ENCODE measurements around the gene TAB2. TPM values are rescaled to one million over a fixed set of nuclear protein-coding genes. Genes with fewer than 3 reads are reported as not detected.

The TAB2 gene
- total RNA-seq, 6 experiments from 2014 or later: 37.8 to 50.6 (median 44.5) TPM

- no peak for TF ChIP-seq CTCF (IDR thresholded peaks at IDR 0.05)
- Mint-ChIP-seq H3K4me3 (no peak overlapping the region), H3K9me3 (no peaks in the 10 kb centered on the region), H3K36me3 (ENCODE audit: low read depth) (peaks cover 18% of the 10 kb centered on the region), H3K27ac (no peak overlapping the region), H3K27me3 (ENCODE audit: insufficient read depth) (peaks cover under 1% of the 10 kb centered on the region; the same call in 1 of the 2 replicates), H3K4me1 (ENCODE audit: low read depth) (peaks cover 51% of the 10 kb centered on the region)
- no peak for DNase-seq
These were observed 43.0 kb downstream of the TAB2 start for GRCh38 chr6:149360536-149360935.

- Mint-ChIP-seq H3K27ac (no peak overlapping the region), H3K36me3 (ENCODE audit: low read depth) (peaks cover 18% of the 10 kb centered on the region), H3K27me3 (ENCODE audit: insufficient read depth) (peaks cover 2% of the 10 kb centered on the region; the same call in 1 of the 2 replicates), H3K4me3 (no peak overlapping the region), H3K9me3 (no peaks in the 10 kb centered on the region), H3K4me1 (ENCODE audit: low read depth) (peaks cover 51% of the 10 kb centered on the region)
- DNase-seq: no peak
- TF ChIP-seq CTCF (IDR thresholded peaks at IDR 0.05): no peak
These were observed 44.8 kb downstream of the TAB2 start for GRCh38 chr6:149362289-149362688.

GRCh38 chr6:149363154-149363553 lies 45.6 kb downstream of the TAB2 start:
- H3K27ac Mint-ChIP-seq: no peak overlapping the region
- DNase-seq: no peak
- H3K4me1 Mint-ChIP-seq (ENCODE audit: low read depth): peaks cover 48% of the 10 kb centered on the region
- TF ChIP-seq CTCF (IDR thresholded peaks at IDR 0.05): no peak
- H3K36me3 Mint-ChIP-seq (ENCODE audit: low read depth): peaks cover 18% of the 10 kb centered on the region
- no peaks in the 10 kb centered on the region for H3K9me3 Mint-ChIP-seq
- H3K4me3 Mint-ChIP-seq: no peak overlapping the region
- H3K27me3 Mint-ChIP-seq (ENCODE audit: insufficient read depth): peaks cover 2% of the 10 kb centered on the region; the same call in 1 of the 2 replicates

GRCh38 chr6:149364557-149364956 lies 47.0 kb downstream of the TAB2 start:
- Mint-ChIP-seq H3K9me3 (no peaks in the 10 kb centered on the region), H3K27ac (no peak overlapping the region), H3K27me3 (ENCODE audit: insufficient read depth) (peaks cover 2% of the 10 kb centered on the region; the same call in 1 of the 2 replicates), H3K4me3 (no peak overlapping the region), H3K36me3 (ENCODE audit: low read depth) (peaks cover 18% of the 10 kb centered on the region), H3K4me1 (ENCODE audit: low read depth) (peaks cover 34% of the 10 kb centered on the region)
- no peak for TF ChIP-seq CTCF (IDR thresholded peaks at IDR 0.05)
- no peak for DNase-seq

- no peak for DNase-seq
- Mint-ChIP-seq H3K27ac (no peak overlapping the region), H3K4me1 (ENCODE audit: low read depth) (peaks cover 31% of the 10 kb centered on the region), H3K36me3 (ENCODE audit: low read depth) (peaks cover 15% of the 10 kb centered on the region), H3K4me3 (no peak overlapping the region), H3K9me3 (no peaks in the 10 kb centered on the region), H3K27me3 (ENCODE audit: insufficient read depth) (peaks cover 2% of the 10 kb centered on the region; the same call in 1 of the 2 replicates)
- no peak for TF ChIP-seq CTCF (IDR thresholded peaks at IDR 0.05)
These were observed 47.7 kb downstream of the TAB2 start for GRCh38 chr6:149365197-149365596.
